Transverse colon (tissue), 4 donors: ENCODE data around the gene FAM83G. TPM values are rescaled to one million over a fixed set of nuclear protein-coding genes. Genes with fewer than 3 reads are reported as not detected.

Experiments
- DNase-seq: peaks from one replicate; pipeline ENCODE4 v3.0.0-alpha.2; 2019
- H3K27ac ChIP-seq, 4 donors: fragments of 200-600 bp; sonication (generic); 2 replicates each; pipeline ENCODE4 v1.5.1; 2016 to 2018; ENCODE audit warnings: inconsistent platforms in 4 of 4
- H3K27me3 ChIP-seq: fragments of 200-600 bp; sonication (generic); 2 replicates; pipeline ENCODE4 v1.5.1; 2017; ENCODE audit warnings: inconsistent platforms
- H3K36me3 ChIP-seq, 4 donors: fragments of 200-600 bp; sonication (generic); 2 replicates each; pipeline ENCODE4 v1.5.1; 2017 to 2019; ENCODE audit warnings: inconsistent platforms in 4 of 4
- H3K4me1 ChIP-seq, 4 donors: fragments of 200-600 bp; sonication (generic); 2 replicates each; pipeline ENCODE4 v1.5.1; 2017 to 2020; ENCODE audit warnings: inconsistent platforms in 4 of 4
- H3K4me3 ChIP-seq, 4 donors: fragments of 200-600 bp; sonication (generic); 1 replicate in 1 of 4; 2 replicates in 3 of 4; pipeline versions ENCODE4 v1.5.1 to v1.6.1; 2017 to 2019; ENCODE audit warnings: inconsistent platforms in 4 of 4
- H3K9me3 ChIP-seq, 2 donors: fragments of 200-600 bp; sonication (generic); 2 replicates each; pipeline ENCODE4 v1.5.1; 2017 to 2019; ENCODE audit warnings: inconsistent platforms in 2 of 2
- EP300 ChIP-seq: sonication (generic); formaldehyde crosslinking; IDR thresholded peaks from one replicate; pipeline ENCODE4 v1.6.1; 2017; ENCODE audit warnings: antibody characterized with exemption, low read depth
- POLR2A ChIP-seq: fragments of 450-650 bp; IDR thresholded peaks from one replicate; pipeline ENCODE4 v1.6.1; 2016; ENCODE audit warnings: antibody characterized with exemption, mild to moderate bottlenecking, moderate library complexity
- POLR2AphosphoS5 ChIP-seq, 3 donors: sonication (generic); formaldehyde crosslinking; IDR thresholded peaks; one replicate each; pipeline ENCODE4 v1.6.1; 2016; ENCODE audit warnings: antibody characterized with exemption in 3 of 3
- WGBS, 2 donors: methylation state at CpG; one replicate each; pipeline ENCODE4 v1.1.5; 2018; ENCODE audit warnings: low coverage in 1 of 2; 5-methylcytosine and 5-hydroxymethylcytosine counted together
- in situ Hi-C, 4 donors: fragments of 200-750 bp; cut with MboI; loops; one replicate each; pipeline versions ENCODE4 v1.15.0 to v1.15.1; 2017; ENCODE audit warnings: low sequenced_read_pairs in 3 of 4, low pct_ligation_motif_present in 1 of 4, low pct_unique_long_range_greater_than_20kb in 1 of 4
- intact Hi-C: fragments of 100-400 bp; cut with DNase I; formaldehyde crosslinking; loops from one replicate; pipeline ENCODE4 v1.15.1; 2023; ENCODE audit warnings: low total_unique reads
- total RNA-seq, 4 donors: library from RNA; depleted of rRNA; stranded (reverse); fragments of >200 nt; gene quantifications; one replicate each; pipeline ENCODE4 v1.1.0, GENCODE V29; 2016
- TF ChIP-seq, protein P1 (sequence below), 5 experiments: fragments of 200-600 bp in 3 of 5; fragments of 450-650 bp in 2 of 5; sonication (generic) in 3 of 5; IDR thresholded peaks; 1 replicate in 2 of 5; 2 replicates in 3 of 5; pipeline ENCODE4 v1.5.1; 2016 to 2017; ENCODE audit warnings: antibody characterized with exemption in 5 of 5, inconsistent platforms in 3 of 5, mild to moderate bottlenecking in 2 of 5, moderate library complexity in 1 of 5

Gene FAM83G
- total RNA-seq, 4 donors from 2014 or later, result 33.6 to 75.6 (median 39.4) TPM

DNA sequence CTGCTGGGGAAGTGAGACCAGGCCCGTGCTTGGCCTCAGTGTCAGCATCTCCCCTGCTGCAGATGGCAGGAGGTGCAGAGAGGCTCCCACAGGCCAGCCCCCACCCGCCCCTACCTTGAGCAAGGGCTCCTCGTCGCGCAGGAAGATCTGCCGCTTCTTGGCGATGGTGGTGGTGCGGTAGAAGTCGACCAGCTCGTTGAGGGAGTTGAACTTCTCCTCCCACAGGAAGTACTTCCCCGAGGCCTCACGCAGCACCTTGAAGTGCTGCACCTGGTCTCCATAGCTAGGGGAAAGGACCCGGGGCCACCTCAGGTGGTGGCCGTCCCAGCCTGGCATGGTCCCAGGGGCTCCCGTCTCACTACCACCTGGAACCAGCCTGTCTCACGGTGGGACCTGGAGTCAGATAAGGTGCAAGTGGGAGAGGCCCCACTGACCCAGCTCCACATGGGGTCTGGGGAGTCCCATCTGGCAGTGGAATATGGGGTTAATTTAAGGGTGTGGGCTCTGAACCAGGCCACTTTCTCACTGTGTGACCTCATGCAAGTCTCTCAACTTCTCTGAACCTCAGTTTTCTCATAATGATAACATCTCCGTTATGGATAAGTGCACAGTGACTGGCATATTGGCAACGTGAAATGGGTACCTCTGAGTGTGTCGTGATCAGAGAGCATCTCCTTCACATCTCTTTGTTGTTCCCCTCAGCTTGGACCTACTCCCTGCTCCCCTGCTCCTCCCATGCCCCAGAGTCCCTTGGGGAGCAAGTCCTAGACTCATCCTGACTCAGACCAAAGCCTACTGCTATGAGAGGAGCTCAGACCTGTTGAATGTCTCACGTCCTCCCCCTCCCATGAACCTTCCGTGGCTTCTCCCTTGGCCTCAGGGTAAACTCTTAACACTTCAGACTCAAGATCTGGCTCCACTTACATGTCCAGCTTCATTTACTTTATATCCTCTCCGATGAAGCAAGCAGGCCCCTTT is 19.8 kb upstream of the FAM83G start:
- TF ChIP-seq, protein P1, sequence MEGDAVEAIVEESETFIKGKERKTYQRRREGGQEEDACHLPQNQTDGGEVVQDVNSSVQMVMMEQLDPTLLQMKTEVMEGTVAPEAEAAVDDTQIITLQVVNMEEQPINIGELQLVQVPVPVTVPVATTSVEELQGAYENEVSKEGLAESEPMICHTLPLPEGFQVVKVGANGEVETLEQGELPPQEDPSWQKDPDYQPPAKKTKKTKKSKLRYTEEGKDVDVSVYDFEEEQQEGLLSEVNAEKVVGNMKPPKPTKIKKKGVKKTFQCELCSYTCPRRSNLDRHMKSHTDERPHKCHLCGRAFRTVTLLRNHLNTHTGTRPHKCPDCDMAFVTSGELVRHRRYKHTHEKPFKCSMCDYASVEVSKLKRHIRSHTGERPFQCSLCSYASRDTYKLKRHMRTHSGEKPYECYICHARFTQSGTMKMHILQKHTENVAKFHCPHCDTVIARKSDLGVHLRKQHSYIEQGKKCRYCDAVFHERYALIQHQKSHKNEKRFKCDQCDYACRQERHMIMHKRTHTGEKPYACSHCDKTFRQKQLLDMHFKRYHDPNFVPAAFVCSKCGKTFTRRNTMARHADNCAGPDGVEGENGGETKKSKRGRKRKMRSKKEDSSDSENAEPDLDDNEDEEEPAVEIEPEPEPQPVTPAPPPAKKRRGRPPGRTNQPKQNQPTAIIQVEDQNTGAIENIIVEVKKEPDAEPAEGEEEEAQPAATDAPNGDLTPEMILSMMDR (IDR thresholded peaks at IDR 0.05), result no peak
- in situ Hi-C loops, result no loop called here
- no peak overlapping the region for H3K4me3 ChIP-seq
- 82% methylated on average over 22 of the region's 22 CpGs; no CpG with 5 or more reads in 1 of the 2 donors for WGBS, 2 donors
- no peaks in the 10 kb centered on the region for H3K9me3 ChIP-seq
- no peak overlapping the region for H3K27ac ChIP-seq
- H3K36me3 ChIP-seq, result no peaks in the 10 kb centered on the region
- intact Hi-C loops, result no loop called here
- H3K4me1 ChIP-seq, result no peaks in the 10 kb centered on the region
- H3K27me3 ChIP-seq, result no peaks in the 10 kb centered on the region
- DNase-seq, result no peak

DNA sequence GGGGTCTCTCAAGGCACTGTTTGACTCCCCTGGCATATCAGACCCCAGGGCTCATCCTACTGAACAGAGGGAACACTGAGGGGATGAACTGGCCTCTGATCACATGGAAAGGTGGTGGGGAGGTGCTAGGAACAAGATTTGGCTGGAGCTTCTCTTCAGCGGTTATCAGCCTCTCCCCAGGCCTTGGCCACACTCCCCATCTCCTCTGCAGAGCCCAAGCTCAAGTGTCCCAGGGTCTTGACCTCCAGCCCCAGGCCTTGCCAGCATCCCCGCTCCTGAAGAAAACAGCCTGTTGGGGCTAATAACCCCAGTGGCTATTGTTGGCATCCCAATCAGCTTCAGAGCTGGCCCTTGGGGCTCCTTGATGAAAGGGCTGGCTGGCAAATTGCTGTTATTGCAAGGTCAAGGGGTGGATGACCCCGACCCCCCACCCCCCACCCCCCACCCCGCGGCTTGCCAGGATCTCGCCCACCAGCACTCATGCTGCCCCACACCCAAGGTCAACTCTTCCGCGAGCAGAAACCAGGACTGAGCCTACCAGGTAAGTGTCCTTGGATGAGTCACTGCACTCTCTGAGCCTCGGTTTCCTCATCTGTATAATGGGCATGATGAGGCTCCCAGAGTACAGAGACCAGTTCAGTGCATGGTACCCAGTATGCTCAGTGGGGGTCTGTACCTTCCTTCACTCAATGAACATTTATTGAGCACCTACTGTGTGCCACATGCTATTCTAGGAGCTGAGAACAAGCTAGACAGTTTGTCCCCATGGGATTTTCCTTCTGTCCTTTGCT is 18.8 kb upstream of the FAM83G start:
- Histone ChIP-seq H3K4me1 (no peaks in the 10 kb centered on the region), H3K9me3 (no peaks in the 10 kb centered on the region), H3K4me3 (no peak overlapping the region), H3K36me3 (no peaks in the 10 kb centered on the region), H3K27ac (no peak overlapping the region), H3K27me3 (no peaks in the 10 kb centered on the region)
- intact Hi-C loops, result no loop called here
- no peak for TF ChIP-seq POLR2A
- no peak for TF ChIP-seq EP300
- TF ChIP-seq, protein P1 (IDR thresholded peaks at IDR 0.05), result no peak
- no peak for TF ChIP-seq POLR2AphosphoS5 (IDR thresholded peaks at IDR 0.05)
- in situ Hi-C loops, result no loop called here
- 87% methylated on average over 7 of the region's 9 CpGs; no CpG with 5 or more reads in 1 of the 2 donors for WGBS, 2 donors
- DNase-seq, result no peak

GRCh38 chr17:19022747-19023146 is 18.2 kb upstream of the FAM83G start:
- peaks cover 0 to 4% (median 3%) of the 10 kb centered on the region in 4 donors for H3K4me1 ChIP-seq
- H3K27ac ChIP-seq, result no peak overlapping the region
- H3K36me3 ChIP-seq, result no peaks in the 10 kb centered on the region
- H3K27me3 ChIP-seq, result no peaks in the 10 kb centered on the region
- TF ChIP-seq POLR2A, result no peak
- TF ChIP-seq POLR2AphosphoS5 (IDR thresholded peaks at IDR 0.05), result no peak
- TF ChIP-seq, protein P1 (IDR thresholded peaks at IDR 0.05), result no peak
- no peak for TF ChIP-seq EP300
- WGBS, 2 donors, result 90% methylated on average over 6 of the region's 6 CpGs; no CpG with 5 or more reads in 1 of the 2 donors
- no peak overlapping the region for H3K4me3 ChIP-seq
- intact Hi-C loops (no loop called here), in situ Hi-C loops (no loop called here)
- DNase-seq, result no peak
- no peaks in the 10 kb centered on the region for H3K9me3 ChIP-seq

- H3K27ac ChIP-seq, result no peak overlapping the region
- no peaks in the 10 kb centered on the region for H3K9me3 ChIP-seq
- H3K4me1 ChIP-seq, result peaks cover 0 to 7% (median 6%) of the 10 kb centered on the region in 4 donors
- no peak overlapping the region for H3K4me3 ChIP-seq
- H3K36me3 ChIP-seq, result no peaks in the 10 kb centered on the region
- no peak for DNase-seq
- in situ Hi-C loops (no loop called here), intact Hi-C loops (no loop called here)
- no peaks in the 10 kb centered on the region for H3K27me3 ChIP-seq
- no peak for TF ChIP-seq POLR2A
- TF ChIP-seq, protein P1 (IDR thresholded peaks at IDR 0.05), result no peak
- TF ChIP-seq EP300, result no peak
- no peak for TF ChIP-seq POLR2AphosphoS5 (IDR thresholded peaks at IDR 0.05)
- 97% methylated on average over 5 of the region's 5 CpGs; no CpG with 5 or more reads in 1 of the 2 donors for WGBS, 2 donors
Observed at GRCh38 chr17:19022128-19022527, 17.6 kb upstream of the FAM83G start.
